SK-N-SH treated with all-trans-retinoic acid at 6 μM for 48 hours (cell line): Measurements from ENCODE around the gene WWC1.

Experiments
- BACH2 ChIP-seq: fragments of 250-450 bp; sonication (Bioruptor Pico); IDR thresholded peaks from 2 replicates; pipeline ENCODE4 v1.9.0; 2021; ENCODE audit warnings: mild to moderate bottlenecking, borderline replicate concordance
- GLIS3 ChIP-seq: fragments of 250-450 bp; sonication (Bioruptor Pico); IDR thresholded peaks from 2 replicates; pipeline ENCODE4 v1.5.0; 2020; ENCODE audit warnings: mild to moderate bottlenecking, moderate library complexity
- ISL1 ChIP-seq: fragments of 250-450 bp; sonication (Bioruptor Pico); IDR thresholded peaks from 2 replicates; pipeline ENCODE4 v2.1.2; 2022; ENCODE audit warnings: mild to moderate bottlenecking, moderate library complexity
- PATZ1 ChIP-seq: fragments of 250-450 bp; sonication (Bioruptor Pico); IDR thresholded peaks from 2 replicates; pipeline ENCODE4 v1.8.0; 2020; ENCODE audit warnings: mild to moderate bottlenecking, moderate library complexity, borderline replicate concordance
- RARB ChIP-seq: fragments of 250-450 bp; sonication (Bioruptor Pico); IDR thresholded peaks from 2 replicates; pipeline ENCODE4 v1.8.0; 2021; ENCODE audit warnings: mild to moderate bottlenecking, moderate library complexity
- TOX ChIP-seq: fragments of 250-450 bp; sonication (Bioruptor Pico); IDR thresholded peaks from 2 replicates; pipeline ENCODE4 v1.8.0; 2021; ENCODE audit warnings: mild to moderate bottlenecking, moderate library complexity, borderline replicate concordance
- TSHZ2 ChIP-seq: fragments of 250-450 bp; sonication (Bioruptor Pico); IDR thresholded peaks from 2 replicates; pipeline ENCODE4 v1.5.0; 2020; ENCODE audit warnings: mild to moderate bottlenecking, moderate library complexity
- ZFP3 ChIP-seq: fragments of 250-450 bp; sonication (Bioruptor Pico); IDR thresholded peaks from 2 replicates; pipeline ENCODE4 v1.5.0; 2020; ENCODE audit warnings: mild to moderate bottlenecking, moderate library complexity
- ZFP30 ChIP-seq: fragments of 450-650 bp; formaldehyde crosslinking; IDR thresholded peaks from 2 replicates; pipeline ENCODE4 v1.5.0; 2022; ENCODE audit warnings: mild to moderate bottlenecking, moderate library complexity
- ZNF8 ChIP-seq: fragments of 450-650 bp; formaldehyde crosslinking; IDR thresholded peaks from 2 replicates; pipeline ENCODE4 v1.5.0; 2020; ENCODE audit warnings: mild to moderate bottlenecking, moderate library complexity
- TF ChIP-seq, protein P1 (sequence below): fragments of 250-450 bp; sonication (Bioruptor Pico); IDR thresholded peaks from 2 replicates; pipeline ENCODE4 v1.5.1; 2021; ENCODE audit warnings: mild to moderate bottlenecking, moderate library complexity

DNA sequence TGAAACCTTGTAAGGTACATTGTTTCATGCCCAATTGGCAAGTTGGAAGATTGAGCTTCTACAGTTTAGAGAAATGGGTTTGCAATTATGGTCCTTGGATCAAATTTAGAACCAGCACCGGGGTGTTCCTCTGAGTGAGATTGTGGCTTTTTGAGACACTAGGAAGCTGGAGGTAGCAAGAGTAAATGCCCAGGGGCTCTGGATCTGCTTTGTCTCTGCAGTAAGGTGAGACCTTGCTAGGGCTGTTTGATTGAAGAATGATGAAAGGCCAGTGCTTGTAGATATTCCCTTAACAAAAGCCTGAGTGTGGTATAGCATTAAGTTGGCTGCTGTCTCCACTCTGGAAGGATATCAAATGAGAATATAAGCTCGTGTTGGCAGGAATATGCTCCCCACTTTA lies 36.0 kb downstream of the WWC1 start:
- TF ChIP-seq RARB (CRISPR knock-in tag) = no peak
- TF ChIP-seq PATZ1 (CRISPR knock-in tag) = no peak
- TF ChIP-seq BACH2 (CRISPR knock-in tag) = no peak
- no peak for TF ChIP-seq ZFP3 (CRISPR knock-in tag)
- no peak for TF ChIP-seq GLIS3 (CRISPR knock-in tag)
- TF ChIP-seq ZNF8 (CRISPR knock-in tag) = no peak
- TF ChIP-seq, protein P1, sequence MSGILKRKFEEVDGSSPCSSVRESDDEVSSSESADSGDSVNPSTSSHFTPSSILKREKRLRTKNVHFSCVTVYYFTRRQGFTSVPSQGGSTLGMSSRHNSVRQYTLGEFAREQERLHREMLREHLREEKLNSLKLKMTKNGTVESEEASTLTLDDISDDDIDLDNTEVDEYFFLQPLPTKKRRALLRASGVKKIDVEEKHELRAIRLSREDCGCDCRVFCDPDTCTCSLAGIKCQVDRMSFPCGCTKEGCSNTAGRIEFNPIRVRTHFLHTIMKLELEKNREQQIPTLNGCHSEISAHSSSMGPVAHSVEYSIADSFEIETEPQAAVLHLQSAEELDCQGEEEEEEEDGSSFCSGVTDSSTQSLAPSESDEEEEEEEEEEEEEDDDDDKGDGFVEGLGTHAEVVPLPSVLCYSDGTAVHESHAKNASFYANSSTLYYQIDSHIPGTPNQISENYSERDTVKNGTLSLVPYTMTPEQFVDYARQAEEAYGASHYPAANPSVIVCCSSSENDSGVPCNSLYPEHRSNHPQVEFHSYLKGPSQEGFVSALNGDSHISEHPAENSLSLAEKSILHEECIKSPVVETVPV = no peak
- no peak for TF ChIP-seq ZFP30 (CRISPR knock-in tag)
- TF ChIP-seq TOX = no peak
- TF ChIP-seq TSHZ2 (CRISPR knock-in tag) = no peak
- TF ChIP-seq ISL1 (CRISPR knock-in tag) = no peak
